NOMO-1 treated with dmso at 0.1 percent for 144 hours (cell line): ENCODE data around the gene NIPSNAP3A.

Experiments used
- DNase-seq: peaks from one replicate; lab custom pipeline; 2025; ENCODE audit not compliant: unreplicated experiment; lab: John Stamatoyannopoulos, UW

Gene NIPSNAP3A

DNA sequence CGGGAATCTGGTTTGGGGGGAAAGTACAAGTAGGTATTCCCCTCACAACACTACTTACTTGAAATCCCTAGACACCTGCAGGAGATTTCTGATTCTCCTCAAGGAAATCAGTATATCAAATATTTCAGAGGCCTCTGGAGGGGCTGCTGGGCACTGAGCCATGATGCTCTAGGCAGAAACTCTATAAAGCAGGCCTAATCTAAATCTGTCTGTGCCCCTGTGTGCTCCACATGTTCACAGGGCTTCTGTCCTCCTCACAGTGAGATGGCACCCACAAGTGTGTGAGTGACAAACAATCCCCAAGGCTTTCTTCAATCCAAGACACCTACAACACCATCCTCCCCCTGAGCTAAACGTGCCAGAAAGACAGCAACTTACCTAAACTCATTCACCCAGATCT, 55.4 kb downstream of the NIPSNAP3A start:
- no peak for DNase-seq

DNA sequence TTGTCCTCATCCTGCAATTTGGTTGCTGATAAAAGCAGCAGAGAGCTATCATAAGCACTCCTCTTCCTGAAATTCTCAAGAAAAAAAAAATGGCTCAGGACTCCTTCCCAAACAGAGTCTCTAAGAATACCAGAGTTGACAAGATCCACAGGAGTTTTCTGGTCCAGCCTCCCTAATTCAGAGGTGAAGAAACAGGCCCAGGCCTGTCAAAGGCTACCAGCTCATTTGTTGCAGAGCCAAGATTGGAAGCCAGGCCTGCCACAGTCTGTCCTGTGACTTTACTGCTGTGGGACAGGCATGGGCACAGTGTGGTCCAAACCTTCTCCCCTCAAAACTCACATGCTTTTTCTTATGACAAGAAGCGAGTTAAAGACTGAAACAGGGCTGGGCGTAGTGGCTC, 58.0 kb downstream of the NIPSNAP3A start:
- DNase-seq: no peak

GRCh38 chr9:104808035-104808614, 60.6 kb downstream of the NIPSNAP3A start:
- DNase-seq: no peak
